Measurements from ENCODE around the gene CHCHD4.

CHCHD4 gene

DNA sequence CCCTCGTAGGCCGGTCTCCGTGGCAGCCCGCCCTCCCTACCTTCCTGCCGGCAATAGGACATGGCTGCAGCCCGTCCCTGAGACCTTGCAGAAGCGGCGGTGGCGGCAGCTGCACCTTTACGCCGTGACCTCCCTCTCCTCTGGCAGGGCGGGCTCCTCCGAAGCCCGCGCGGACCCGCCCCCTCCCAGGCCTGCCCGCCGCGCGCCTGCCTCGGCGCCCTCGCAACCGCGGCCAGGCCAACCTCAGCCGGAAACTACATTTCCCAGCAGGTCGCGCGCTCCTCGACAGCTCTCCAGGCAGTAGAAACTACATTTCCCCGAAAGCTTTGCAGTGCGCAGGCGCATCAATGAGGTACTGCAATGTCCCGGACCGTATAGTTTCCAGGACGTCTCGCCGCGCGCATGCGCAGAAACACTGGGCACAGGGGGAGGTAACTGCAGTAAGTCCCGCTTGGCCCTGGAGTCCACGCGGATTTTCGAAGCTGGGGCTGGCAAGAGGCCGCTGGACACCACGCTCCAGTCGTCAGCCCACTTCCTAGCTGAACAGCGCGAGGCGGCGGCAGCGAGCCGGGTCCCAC lies at the start of gene CHCHD4, which contains the start of gene TMEM43:
TSS of gene CHCHD4 (minus strand) at position 256 of the 578 bp plus-strand sequence. CDS start at position 62, 194 bp downstream.
TSS of gene TMEM43 (plus strand) at position 438 of the 578 bp plus-strand sequence. CDS start 142 bp downstream, outside the sequence.
- peak; percentile 99 for DNase-seq (ENCODE audit: insufficient read length, low spot score)
- FAIRE-seq = no peak

- no peak for FAIRE-seq
These were observed 47.8 kb upstream of the CHCHD4 start for GRCh38 chr3:14172496-14172895.

GRCh38 chr3:14170531-14171159 lies 46.0 kb upstream of the CHCHD4 start:
- peak; percentile 28 for DNase-seq (ENCODE audit: insufficient read length, low spot score)

More at GRCh38 chr3:14172496-14172895, 47.8 kb upstream of the CHCHD4 start:
- DNase-seq (ENCODE audit: insufficient read length, low spot score) = no peak

GRCh38 chr3:14169871-14170270 lies 45.2 kb upstream of the CHCHD4 start:
- no peak for FAIRE-seq
- no peak for DNase-seq (ENCODE audit: insufficient read length, low spot score)

More at GRCh38 chr3:14170531-14171159, 46.0 kb upstream of the CHCHD4 start:
- FAIRE-seq = no peak

- FAIRE-seq (no peak), DNase-seq (ENCODE audit: insufficient read length, low spot score) (no peak)
These were observed 44.8 kb upstream of the CHCHD4 start for GRCh38 chr3:14169435-14169834.

- DNase-seq (ENCODE audit: insufficient read length, low spot score) = no peak
- FAIRE-seq = no peak
These were observed 42.4 kb upstream of the CHCHD4 start for GRCh38 chr3:14166877-14167603.

DNA sequence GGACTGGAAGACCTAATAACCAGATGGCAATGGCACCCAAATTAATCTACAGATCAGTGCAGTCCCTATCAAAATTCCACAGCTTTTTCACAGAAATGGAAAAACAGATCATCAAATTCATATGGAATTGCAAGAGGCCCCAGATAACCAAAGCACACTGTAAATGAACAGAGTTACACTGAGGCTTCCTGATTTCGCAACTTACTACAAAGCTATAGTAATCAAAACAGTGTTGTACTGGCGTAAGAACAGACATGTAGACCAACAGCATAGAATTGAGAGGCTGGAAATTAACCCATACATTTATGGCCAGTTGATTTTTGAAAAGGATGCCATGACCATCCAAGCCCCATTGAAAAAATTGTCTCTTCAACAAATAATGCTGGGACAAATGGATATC lies 37.5 kb upstream of the CHCHD4 start:
- no peak for FAIRE-seq

DNA sequence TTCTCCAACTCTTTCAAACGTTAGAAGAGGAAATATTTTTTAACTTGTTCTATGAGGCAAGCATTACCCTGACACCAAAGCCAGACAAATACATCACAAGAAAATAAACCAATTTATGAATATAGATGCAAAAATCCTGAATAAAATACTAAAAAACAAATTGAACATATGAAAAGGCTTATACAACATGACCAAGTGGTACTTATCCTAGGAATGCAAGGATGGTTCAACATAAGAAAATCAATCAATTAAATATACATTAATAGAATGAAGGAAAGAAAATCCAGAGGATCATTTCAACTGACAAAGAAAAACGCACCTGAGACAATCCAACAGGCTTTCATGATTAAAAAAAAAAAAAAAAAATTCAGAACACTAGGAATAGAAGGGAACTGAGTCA lies 36.6 kb upstream of the CHCHD4 start:
- no peak for FAIRE-seq

More for the DNA sequence above, 37.5 kb upstream of the CHCHD4 start:
- no peak for DNase-seq (ENCODE audit: insufficient read length, low spot score)

DNA sequence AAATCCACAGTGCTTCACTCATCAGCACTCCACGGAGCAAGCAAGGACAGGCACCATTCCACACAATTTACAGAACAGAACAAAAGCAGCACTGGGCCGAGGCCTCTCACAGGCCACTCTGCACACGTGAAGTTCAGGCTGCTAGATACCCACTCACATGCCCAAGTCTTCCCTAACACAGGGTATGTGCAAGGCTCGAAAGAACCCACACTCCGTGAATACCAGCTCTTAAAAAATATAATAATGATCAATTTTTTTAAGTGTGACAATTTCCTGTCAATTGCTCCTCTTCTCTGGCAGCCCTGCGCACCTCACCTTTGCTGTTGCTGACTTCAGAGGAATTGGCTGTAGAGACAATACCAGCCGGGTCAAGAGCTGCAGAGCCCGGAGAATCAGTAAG lies 34.8 kb upstream of the CHCHD4 start:
- no peak for FAIRE-seq
- DNase-seq (ENCODE audit: insufficient read length, low spot score) = no peak

More for the DNA sequence above, 36.6 kb upstream of the CHCHD4 start:
- no peak for DNase-seq (ENCODE audit: insufficient read length, low spot score)

DNA sequence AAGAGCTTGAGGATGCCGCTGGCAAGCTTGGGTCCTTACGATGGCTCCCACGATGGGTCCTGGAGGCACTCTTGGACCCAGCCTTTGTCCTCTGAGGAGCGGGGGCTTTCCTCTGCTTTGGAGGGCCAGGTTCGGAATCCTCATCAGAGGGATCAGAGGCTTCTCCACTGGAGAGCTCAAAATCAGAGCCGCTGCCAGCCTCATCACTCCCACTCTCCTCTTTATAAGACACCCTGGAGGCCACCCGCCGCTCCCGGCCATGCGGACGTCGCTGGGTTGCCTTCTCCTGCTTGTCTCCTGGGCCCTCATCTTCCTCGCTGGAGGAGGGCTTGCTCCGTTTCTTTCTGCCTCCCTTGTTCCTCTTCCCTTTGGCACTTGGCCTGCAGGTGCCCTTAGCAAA lies 33.7 kb upstream of the CHCHD4 start:
- FAIRE-seq (no peak), DNase-seq (ENCODE audit: insufficient read length, low spot score) (no peak)

DNA sequence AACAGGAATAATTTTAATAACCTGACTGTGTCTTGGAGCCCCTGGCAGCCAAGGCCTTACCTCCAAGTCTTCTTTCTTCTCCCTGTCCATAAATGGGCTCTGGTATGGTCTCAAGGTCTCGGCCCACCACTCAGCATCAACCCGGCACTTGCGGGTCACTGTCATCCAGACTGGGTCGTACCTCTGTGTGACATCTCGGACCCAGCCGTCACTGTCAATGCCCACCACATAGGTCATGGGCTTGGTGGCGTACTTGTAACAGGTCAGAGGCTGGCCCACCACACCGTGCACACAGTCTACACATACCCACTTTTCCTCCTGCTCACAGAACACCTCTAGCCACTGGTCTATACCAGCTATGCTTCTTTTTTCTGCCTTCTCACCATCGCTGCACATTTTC lies 33.3 kb upstream of the CHCHD4 start:
- no peak for FAIRE-seq
- DNase-seq (ENCODE audit: insufficient read length, low spot score) = no peak

GRCh38 chr3:14156843-14157561 lies 32.3 kb upstream of the CHCHD4 start:
- FAIRE-seq (no peak), DNase-seq (ENCODE audit: insufficient read length, low spot score) (no peak)

DNA sequence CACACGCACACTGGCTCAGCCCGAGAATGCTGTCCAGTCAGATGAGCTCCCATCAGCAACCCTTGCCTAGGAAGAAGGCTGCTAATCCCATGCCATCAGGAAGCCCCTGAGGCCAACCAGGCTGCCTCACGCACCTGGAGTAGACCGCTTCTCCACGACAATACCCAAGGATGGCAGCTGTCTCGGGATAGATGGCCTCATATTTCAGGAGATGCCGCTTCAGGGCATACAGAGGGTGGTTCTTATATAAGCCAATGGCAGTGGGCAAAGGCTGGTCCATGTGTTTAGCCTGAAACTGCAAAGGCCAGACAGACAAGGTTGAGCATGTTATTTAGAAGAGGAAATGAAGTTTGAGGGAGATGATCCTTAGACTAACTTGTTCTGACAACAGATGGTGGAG lies 31.5 kb upstream of the CHCHD4 start:
- DNase-seq (ENCODE audit: insufficient read length, low spot score) (no peak), FAIRE-seq (no peak)

DNA sequence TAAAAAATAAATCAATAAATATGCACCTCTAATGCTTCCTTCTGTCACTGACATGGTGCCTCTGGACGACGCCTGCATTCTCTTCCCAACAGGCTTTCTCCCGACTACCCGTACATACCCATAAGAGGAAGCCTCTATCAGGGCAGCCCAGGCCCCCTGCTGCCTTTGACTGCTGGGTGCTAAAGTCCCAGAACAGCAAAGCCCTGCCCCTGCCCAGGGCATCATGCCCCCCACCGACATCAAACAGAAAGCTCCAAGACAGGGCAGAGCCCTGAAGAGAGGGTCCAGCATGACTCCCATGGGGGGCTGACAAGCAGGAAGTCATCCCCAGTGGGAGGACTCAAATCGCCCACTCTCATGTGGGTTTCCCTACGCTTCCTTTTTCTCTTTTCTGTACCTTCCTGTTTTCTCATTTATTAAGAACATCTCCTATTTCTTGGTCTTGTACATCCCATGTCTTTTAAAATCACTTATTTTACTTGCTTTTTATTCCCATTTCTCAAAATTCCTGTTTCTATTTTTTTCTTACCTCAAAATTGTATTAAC lies 30.3 kb upstream of the CHCHD4 start:
- no peak for DNase-seq (ENCODE audit: insufficient read length, low spot score)
- no peak for FAIRE-seq

GRCh38 chr3:14154276-14154675 lies 29.6 kb upstream of the CHCHD4 start:
- FAIRE-seq (no peak), DNase-seq (ENCODE audit: insufficient read length, low spot score) (no peak)

- DNase-seq (ENCODE audit: insufficient read length, low spot score) = no peak
- FAIRE-seq = no peak
These were observed 29.0 kb upstream of the CHCHD4 start for GRCh38 chr3:14153663-14154062.

GRCh38 chr3:14152963-14153355 lies 28.3 kb upstream of the CHCHD4 start:
- DNase-seq (ENCODE audit: insufficient read length, low spot score) = no peak
- no peak for FAIRE-seq

DNA sequence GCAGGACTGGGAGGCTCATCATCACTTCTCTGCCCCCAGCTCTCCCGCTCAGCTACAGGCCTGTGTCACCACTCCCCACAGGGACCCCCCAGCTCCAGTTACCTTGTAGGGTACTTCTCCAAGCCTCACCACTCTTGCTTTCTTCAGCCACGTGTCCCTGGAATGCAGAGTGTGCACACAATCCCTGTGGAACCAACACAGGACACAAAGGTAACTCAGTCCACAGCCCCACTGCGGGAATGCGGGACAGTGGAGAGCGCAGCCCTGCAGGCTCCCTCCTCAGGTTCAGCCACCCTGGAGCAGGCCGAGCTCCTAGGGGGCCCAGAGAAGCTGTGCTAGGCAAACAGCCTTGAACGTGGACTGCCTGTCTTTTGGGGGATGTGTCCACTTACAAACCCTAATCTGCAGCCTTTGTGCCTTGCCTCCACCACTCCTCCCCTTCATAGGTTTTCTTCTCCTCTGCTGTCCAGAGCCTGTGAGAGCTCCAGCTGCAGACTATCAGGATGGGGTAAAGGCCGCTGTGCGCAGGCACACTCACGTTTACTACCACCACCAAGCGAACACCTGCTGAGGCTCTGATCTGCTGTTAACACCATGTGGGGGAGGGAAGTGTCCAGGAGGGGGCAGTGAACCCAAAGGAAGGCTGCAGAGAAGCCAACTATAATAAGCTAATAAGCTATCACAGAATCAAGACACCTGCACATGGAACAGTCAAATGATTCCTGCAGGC lies 27.7 kb upstream of the CHCHD4 start:
- FAIRE-seq (no peak), DNase-seq (ENCODE audit: insufficient read length, low spot score) (no peak)

- FAIRE-seq (no peak), DNase-seq (ENCODE audit: insufficient read length, low spot score) (no peak)
These were observed 26.9 kb upstream of the CHCHD4 start for GRCh38 chr3:14151471-14152083.
